Stimulated activated CD8-positive, alpha-beta memory T cell treated with anti-CD3 and anti-CD28 coated beads, Interleukin-4, amount 100 ng/mL, for 24 hours (primary cell): ENCODE data around the gene KRTAP2-2.
"Not testable (repeated sequence)": the region's sequence is repeated elsewhere in the genome, so short reads cannot be mapped to it uniquely, and the experiment has no call there.

ENCODE experiments used
- DNase-seq: peaks from one replicate; pipeline ENCODE4 v3.0.0-alpha.2; 2020; ENCODE audit warnings: low read depth

Gene KRTAP2-2

DNA sequence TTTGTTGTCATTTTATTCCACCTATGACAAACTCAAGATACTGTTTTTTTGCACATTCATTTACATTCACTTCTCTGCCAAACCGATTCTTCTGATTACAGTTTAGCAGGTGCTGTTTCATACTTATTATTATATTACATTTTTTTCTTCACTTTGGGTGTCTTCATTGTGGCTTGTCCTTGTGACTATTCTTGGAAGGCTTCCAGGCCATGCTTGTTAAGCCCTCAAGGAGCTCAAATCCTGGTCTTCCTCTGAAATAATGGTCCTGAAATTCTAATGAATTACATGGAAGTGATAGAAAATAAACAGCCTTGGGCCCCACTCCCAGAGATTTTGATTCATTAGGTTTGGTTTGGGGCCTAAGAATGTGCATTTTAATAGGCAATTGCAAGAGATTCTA lies 9.3 kb upstream of the KRTAP2-2 start:
- DNase-seq, result no peak

DNA sequence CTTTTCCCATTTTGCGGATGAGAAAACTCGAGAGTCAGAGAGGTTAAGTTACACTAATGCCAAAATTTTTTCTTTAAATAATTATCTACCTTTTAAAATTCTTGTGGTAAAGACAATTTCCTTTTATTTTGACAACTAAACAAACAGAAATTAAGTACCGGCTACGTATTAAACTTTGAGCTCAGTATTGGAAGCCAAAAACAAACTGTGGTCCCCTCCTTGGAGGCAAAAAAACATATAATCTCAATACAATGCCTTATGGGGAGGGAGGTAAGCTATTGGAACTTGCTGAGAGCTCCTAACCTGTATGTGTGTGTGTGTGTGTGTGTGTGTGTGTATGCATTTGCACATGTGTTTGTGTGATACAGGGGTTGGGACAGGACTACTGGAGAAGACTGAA lies 8.4 kb upstream of the KRTAP2-2 start:
- no peak for DNase-seq

DNA sequence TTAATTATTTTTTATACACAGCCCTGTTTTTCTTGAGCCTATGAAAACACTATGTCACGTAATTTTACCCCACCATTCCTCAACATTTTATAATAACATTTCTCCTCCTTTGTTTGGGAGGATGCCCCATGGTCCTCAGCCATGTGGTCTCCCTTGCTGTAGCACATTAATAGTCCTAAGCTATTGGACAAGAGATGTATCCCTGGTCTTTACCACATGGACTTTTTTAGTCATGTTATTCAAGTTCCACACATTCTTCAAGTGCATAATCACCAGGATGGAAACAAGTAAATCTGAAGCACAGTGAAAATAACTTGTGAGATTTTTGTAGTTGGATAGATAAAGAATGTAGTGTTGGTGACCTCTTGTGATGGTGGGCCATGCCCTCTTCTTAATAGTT lies 6.9 kb upstream of the KRTAP2-2 start:
- DNase-seq, result no peak

DNA sequence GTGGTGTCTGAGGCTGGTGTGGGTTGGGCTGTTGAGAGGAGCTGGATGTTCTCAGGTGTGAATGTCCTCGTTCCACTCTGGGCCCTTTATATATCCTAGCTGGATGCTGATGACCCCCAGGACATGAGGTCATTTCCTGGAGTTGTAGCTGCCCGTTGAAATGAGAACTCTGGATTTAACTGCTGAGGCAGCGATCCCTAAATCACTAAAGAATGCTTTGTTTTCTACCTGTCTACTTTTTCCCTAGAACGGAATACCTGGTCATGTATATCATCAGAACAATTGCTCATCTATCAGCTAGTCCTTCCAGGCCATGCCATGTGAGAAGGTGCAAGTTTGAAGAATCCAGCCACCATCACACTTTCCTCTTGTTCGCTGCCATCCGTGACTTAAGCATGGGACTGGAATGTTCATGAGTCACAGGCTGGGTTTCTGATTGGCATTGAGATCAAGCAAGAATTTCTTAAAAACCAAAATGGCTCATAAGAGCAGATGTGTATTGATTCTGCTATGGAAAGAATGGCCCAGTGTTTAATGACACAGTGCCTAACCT lies 5.1 kb upstream of the KRTAP2-2 start, which contains the start of gene KRTAP2-3:
TSS of gene KRTAP2-3 (minus strand) at position 63 of the 553 bp plus-strand sequence. CDS start 64 bp downstream, outside the sequence.
- DNase-seq, result no peak

DNA sequence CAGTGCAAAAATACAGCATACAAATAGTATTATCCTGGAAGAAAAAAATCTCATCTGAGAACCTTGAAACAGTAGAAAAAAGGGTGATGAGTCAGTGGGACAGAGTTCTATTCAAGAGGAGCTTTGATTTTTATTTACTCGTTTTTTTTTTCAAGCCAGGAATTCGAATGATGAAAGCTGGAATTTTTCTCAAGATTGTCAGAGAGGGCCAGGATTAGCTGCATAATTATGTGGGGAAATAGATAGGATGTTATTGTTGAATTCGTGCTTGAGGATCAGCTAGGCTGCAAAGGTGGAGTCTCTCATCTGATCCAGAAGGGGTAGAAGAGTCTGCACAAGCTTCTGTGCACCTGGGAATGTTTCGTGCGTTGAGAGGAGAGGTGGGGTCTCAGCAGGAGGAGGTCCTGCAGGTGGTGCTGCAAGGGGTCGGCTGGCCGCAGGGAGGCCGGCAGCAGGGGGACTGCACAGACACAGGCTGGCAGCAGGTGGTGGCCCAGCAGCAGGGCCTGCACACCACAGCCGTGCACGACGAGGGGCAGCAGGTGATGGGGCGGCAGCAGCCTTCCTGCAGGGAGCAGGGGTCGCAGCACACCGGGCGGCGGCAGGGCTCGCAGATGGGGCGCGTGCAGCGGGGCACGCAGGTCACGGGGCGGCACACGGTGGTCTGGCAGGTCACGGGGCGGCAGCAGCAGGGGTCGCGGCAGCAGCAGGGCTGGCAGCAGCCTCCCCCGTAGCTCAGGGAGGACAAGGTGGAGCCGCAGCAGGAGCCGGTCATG lies 4.4 kb upstream of the KRTAP2-2 start:
- DNase-seq, result not testable (repeated sequence)

DNA sequence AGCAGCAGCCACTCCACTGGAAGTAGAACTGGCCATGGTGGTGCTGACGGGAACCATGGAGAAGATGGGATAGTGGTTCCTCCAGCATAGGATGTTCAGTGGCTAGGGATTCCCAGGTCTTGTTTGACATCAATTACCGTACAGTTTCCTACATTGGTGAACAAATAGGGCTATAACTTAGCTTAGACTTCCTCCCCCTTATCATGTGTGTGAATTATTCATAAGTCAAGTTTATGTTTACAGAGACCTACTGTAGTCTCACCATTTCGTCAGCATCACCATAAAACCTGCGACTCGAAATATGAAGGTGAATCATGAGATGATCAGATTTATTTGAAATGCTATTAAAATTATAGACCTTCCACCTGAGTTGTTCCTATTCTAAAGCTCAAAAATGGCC lies 3.7 kb upstream of the KRTAP2-2 start:
- DNase-seq, result no peak

DNA sequence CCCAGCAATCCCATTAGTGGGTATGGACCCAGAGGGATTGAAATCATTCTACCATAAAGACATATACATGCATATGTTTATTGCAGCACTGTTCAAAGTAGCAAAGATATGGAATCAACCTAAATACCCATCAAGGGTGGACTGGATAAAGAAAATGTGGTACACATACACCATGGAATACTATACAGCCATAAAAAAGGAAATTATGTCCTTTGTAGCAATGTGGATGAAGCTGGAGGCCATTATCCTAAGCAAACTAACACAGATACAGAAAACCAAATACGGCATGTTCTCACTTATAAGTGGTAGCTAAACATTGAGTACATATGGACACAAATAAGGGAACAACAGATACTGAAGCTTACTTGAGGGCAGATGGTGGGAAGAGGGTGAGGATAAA lies 2.5 kb upstream of the KRTAP2-2 start:
- DNase-seq, result no peak

DNA sequence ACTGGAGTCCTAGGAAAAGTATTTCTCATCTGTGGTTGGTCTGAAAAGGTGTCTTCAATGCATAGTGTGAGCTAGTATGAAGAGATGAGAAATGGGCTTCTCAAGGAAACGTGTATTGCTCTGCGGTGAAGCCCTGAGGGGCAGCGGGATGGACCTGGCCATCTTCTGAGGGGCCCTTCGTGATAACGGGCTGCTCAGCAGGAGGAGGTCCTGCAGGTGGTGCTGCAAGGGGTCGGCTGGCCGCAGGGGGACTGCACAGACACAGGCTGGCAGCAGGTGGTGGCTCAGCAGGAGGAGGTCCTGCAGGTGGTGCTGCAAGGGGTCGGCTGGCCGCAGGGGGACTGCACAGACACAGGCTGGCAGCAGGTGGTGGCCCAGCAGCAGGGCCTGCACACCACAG lies 474 bp downstream of the KRTAP2-2 start:
- DNase-seq, result not testable (repeated sequence)

DNA sequence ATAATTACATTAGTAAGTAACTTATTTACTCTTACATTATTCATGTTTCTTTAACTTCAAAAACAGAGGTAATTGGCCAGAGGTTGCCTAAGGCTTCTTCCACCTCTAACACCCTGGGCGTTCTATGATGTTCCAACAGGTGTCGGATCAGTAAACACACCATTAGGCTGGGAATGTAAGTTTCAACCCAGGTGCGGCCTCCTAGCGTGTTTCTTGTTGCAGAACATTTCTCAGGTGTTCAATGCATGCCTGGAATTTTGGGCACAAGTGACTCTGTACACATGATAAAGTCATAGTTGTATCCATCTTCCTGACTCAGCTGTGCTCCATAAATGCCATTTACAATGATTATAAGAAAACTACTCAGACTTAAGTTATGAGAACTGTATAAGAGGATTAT lies 1.0 kb downstream of the KRTAP2-2 start:
- DNase-seq, result no peak

DNA sequence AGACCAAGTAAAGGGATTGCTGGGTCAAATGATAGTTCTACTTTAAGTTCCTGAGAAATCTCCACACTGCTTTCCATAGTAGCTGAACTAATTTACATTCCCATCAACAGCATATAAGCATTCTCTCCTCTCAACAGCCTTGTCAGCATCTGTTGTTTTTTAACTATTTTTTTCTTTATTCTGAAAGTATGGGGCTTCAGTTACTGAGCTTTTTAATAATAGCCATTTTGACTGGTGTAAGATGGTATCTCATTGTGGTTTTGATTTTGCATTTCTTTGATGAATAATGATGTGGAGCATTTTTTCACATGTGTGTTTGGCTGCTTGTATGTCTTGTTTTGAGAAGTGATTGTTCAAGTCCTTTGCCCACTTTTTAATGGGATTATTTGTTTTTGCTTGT lies 2.5 kb downstream of the KRTAP2-2 start:
- no peak for DNase-seq

DNA sequence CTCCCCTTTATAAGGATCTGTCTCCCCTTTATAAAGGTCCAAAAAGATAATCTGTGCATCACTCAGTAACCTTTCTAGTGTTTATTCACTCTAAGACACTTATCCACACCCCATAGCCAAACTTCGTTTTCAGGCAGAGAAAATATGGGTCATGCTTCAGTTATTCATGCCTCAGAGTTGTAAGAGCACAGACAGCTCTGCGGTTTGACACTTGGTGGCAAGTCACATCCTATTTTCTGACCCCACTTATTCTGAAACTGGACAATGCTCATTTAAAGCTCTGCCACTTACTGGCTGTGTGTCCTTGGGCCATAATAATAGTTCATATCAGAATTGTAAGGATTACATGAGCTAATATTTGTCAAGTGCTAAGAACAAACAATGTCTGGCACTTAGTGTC lies 5.9 kb downstream of the KRTAP2-2 start:
- DNase-seq, result no peak

DNA sequence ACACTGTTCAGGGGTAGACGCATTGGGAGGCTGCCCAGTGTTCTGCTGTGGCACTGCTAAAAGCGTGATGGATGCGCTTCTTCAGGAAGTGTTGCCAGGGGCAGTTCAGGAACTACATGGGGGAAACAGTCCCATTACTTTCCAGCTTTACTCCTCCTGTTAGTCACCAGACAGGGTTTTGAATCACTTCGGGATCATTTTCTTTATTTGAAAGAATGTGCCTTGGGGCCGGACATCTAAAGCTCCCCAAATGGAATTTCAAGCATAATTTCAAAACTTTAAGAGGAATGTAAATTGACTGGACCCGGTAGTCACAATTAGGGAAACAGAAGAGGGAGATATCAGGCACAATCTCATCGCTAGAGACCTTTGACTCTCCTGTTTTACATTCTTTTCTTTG lies 6.6 kb downstream of the KRTAP2-2 start:
- DNase-seq, result no peak

DNA sequence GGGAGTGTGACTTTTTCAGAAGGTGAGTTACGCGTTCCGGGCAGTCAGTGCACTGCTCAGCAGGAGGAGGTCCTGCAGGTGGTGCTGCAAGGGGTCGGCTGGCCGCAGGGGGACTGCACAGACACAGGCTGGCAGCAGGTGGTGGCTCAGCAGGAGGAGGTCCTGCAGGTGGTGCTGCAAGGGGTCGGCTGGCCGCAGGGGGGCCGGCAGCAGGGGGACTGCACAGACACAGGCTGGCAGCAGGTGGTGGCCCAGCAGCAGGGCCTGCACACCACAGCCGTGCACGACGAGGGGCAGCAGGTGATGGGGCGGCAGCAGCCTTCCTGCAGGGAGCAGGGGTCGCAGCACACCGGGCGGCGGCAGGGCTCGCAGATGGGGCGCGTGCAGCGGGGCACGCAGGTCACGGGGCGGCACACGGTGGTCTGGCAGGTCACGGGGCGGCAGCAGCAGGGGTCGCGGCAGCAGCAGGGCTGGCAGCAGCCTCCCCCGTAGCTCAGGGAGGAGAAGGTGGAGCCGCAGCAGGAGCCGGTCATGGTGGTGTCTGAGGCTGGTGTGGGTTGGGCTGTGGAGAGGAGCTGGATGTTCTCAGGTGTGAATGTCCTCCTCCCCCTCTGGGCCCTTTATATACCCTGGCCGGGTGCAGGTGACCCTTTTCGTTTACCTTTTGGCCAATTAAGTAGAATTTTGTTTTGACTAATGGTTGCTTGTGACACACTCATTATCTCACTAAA lies 8.1 kb downstream of the KRTAP2-2 start, which contains the start of gene KRTAP2-1:
TSS of gene KRTAP2-1 (minus strand) at position 582 of the 731 bp plus-strand sequence. CDS start at position 533, 49 bp downstream.
- DNase-seq, result not testable (repeated sequence)

DNA sequence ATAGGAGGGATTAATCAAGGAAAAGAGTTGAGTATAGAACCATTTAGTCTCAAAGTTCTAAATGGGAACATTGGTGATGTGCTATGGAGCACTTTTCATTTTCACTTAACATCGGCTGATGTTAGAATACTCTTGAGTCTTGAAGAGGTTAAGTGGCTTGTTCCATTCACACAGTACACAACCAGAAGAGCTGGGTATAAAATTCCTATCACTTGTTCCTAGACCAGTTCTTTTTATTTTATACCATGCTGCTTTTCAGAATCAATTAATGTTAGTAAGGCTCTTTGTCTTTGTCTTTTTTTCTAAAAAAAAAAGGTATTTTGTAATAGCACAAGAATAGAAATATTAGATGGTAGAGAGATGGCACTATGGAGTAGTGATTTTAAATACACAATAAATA lies 12.1 kb downstream of the KRTAP2-2 start:
- no peak for DNase-seq

DNA sequence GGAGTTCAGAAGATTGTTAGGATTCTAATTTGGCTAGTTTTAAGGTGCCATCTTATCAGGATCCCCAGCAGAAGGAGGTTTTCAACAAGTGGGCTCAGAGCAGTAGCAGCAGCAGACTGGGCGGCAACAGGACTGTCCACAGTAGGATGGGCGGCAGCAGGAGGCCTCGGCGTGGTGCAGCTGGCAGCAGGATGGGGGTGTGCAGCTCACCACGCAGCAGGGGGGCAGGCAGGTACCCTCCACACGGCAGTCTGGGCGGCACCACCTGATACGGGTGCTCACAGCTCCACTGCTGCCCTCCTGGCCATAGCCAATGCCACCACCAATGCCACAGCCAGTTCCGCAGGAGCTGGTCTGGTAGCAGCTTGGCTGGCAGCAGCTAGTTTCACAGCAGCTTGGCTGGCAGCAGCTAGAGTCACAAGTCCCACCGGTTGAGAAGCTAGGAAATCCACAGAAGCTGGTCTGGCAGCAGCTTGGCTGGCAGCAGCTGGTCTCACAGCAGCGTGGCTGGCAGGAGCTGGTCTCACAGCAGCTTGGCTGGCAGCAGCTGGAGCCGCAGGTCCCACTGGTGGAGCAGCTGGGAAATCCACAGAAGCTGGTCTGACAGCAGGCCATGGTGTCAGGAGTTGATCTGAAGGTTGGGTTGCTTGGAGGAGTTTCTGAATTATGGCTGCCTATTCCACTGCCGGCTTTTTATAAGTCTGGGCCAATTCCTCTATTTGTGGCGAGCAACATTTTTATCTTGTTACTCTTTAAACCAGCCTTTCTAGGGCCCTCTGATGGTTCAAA lies 14.1 kb downstream of the KRTAP2-2 start, which contains the start of gene KRTAP1-1:
TSS of gene KRTAP1-1 (minus strand) at position 668 of the 789 bp plus-strand sequence. CDS start at position 615, 53 bp downstream.
- not testable (repeated sequence) for DNase-seq

DNA sequence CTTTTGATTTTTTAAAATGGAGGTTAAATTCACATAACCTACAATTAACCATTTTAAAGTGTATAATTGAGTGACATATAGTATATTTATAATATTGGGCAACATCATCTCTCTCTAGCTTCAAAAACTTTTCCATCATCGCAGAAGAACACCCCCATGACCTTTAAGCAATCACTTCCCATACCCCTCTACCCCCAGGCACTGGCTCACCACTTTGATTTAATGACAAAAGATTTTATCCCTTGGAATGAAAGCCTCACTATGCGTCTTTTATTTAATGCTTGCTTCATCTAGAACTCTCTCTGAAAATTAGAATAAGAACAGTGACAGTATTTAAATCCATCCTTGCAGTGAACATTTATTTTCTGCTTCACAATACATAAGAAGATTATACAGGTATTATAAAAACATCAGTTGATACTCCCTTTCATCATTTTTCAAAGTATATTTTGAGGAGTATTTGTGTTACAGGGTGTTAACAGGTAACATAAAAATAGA lies 17.1 kb downstream of the KRTAP2-2 start:
- DNase-seq, result no peak

DNA sequence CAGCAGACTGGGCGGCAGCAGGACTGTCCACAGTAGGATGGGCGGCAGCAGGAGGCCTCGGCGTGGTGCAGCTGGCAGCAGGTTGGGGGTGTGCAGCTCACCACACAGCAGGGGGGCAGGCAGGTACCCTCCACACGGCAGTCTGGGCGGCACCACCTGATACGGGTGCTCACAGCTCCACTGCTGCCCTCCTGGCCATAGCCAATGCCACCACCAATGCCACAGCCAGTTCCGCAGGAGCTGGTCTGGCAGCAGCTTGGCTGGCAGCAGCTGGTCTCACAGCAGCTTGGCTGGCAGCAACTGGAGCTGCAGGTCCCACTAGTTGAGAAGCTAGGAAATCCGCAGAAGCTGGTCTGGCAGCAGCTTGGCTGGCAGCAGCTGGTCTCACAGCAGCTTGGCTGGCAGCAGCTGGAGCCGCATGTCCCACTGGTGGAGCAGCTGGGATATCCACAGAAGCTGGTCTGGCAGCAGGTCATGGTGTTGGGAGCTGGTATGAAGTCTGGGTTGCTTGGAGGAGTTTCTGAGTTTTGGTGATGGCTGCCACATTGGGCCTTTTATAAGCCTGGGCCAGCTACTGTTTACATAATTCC lies 20.6 kb downstream of the KRTAP2-2 start, which contains the start of gene KRTAP1-3:
TSS of gene KRTAP1-3 (minus strand) at position 529 of the 590 bp plus-strand sequence. CDS start at position 476, 53 bp downstream.
- DNase-seq, result not testable (repeated sequence)

DNA sequence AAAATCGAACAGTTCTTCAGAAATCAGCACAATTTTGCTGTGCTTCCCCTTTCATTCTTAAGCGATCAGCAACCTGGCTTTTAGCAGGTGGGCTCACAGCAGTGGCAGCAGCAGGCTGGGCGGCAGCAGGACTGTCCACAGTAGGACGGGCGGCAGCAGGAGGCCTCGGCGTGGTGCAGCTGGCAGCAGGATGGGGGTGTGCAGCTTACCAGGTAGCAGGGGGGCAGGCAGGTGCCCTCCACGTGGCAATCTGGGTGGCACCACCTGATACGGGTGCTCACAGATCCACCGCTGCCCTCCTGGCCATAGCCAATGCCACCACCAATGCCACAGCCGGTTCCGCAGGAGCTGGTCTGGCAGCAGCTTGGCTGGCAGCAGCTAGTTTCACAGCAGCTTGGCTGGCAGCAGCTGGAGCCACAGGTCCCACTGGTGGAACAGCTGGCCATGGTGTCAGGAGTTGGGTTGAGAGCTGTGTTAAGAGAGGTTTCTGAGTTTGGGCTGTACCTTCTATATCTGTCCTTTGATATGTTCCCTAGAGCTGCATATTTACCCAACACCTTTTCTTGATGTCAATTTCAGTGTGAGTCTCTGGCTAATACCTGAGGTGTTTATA lies 25.3 kb downstream of the KRTAP2-2 start, which contains the start of gene KRTAP1-4:
TSS of gene KRTAP1-4 (minus strand) at position 563 of the 613 bp plus-strand sequence. CDS start at position 446, 117 bp downstream.
- no peak for DNase-seq

DNA sequence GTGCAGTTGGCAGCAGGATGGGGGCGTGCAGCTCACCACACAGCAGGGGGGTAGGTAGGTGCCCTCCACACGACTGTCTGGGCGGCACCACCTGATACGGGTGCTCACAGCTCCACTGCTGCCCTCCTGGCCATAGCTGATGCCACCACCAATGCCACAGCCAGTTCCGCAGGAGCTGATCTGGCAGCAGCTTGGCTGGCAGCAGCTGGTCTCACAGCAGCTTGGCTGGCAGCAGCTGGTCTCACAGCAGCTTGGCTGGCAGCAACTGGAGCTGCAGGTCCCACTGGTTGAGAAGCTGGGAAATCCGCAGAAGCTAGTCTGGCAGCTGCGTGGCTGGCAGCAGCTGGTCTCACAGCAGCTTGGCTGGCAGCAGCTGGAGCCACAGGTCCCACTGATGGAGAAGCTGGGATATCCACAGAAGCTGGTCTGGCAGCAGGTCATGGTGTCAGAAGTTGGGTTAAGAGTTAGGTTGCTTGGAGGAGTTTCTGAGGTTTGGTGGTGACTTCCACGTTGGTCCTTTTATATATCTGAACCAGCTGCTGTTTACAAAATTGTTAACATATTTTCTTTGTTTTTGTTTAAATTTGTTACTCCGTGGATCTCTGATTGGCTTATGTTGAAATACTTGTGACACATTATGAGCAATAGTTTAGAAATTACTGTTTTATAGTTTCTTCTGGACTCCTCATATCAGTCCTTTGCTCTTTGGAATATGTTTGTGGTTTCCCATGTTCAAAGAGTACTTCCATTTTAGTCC lies 28.1 kb downstream of the KRTAP2-2 start, which contains the start of gene KRTAP1-5:
TSS of gene KRTAP1-5 (minus strand) at position 494 of the 757 bp plus-strand sequence. CDS start at position 441, 53 bp downstream.
- DNase-seq, result no peak

DNA sequence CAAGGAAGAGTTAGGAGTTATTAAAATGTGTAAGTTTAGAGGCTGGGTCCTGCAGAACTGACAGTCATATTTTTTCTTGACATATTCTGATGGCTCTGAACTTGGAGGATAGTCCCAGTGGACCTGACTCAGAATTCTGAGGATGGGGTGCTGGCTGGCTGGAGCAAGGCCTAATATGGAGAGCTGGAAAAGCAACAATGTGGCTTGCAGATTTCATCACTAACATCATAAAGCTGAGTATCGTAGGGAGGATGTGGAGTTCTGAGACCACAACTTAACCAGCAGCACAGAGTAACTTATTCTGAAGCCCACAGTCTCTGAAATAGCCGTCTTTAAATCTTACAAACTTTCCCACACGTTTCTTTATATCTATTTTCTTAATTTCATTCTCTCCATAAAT lies 30.3 kb downstream of the KRTAP2-2 start:
- no peak for DNase-seq
